Thymus (tissue), 11 donors: ENCODE measurements around the gene GATAD1. TPM values are rescaled to one million over a fixed set of nuclear protein-coding genes. Genes with fewer than 3 reads are reported as not detected.
"Not testable (repeated sequence)": the region's sequence is repeated elsewhere in the genome, so short reads cannot be mapped to it uniquely, and the experiment has no call there.

ENCODE experiments used
- DNase-seq, 9 donors: peaks; one replicate each; pipeline ENCODE4 v3.0.0-alpha.2; 2013; ENCODE audit warnings: low spot score in 9 of 9, low read depth in 6 of 9, missing footprints in 1 of 9
- H3K27ac ChIP-seq, 2 donors: one replicate each; pipeline ENCODE4 v1.5.1; 2013; ENCODE audit warnings: control low read depth in 1 of 2, low read depth in 1 of 2, low read length in 1 of 2, mild to moderate bottlenecking in 1 of 2, moderate library complexity in 1 of 2
- H3K27me3 ChIP-seq, 2 donors: one replicate each; pipeline ENCODE4 v1.5.1; 2013; ENCODE audit warnings: low read length in 1 of 2; ENCODE audit not compliant: control insufficient read depth in 2 of 2, insufficient read depth in 1 of 2
- H3K36me3 ChIP-seq, 2 donors: one replicate each; pipeline ENCODE4 v1.5.1; 2013; ENCODE audit warnings: low read length in 1 of 2, mild to moderate bottlenecking in 1 of 2, moderate library complexity in 1 of 2; ENCODE audit not compliant: control insufficient read depth in 2 of 2, insufficient read depth in 2 of 2
- H3K4me1 ChIP-seq, 2 donors: one replicate each; pipeline ENCODE4 v1.5.1; 2013; ENCODE audit warnings: low read length in 2 of 2; ENCODE audit not compliant: control insufficient read depth in 2 of 2, insufficient read depth in 2 of 2
- H3K4me3 ChIP-seq, 2 donors: one replicate each; pipeline ENCODE4 v1.5.1; 2013; ENCODE audit warnings: low read length in 2 of 2, control low read depth in 1 of 2, mild to moderate bottlenecking in 1 of 2
- H3K9me3 ChIP-seq, 2 donors: one replicate each; pipeline ENCODE4 v1.5.1; 2013; ENCODE audit warnings: low read length in 1 of 2, mild to moderate bottlenecking in 1 of 2; ENCODE audit not compliant: control insufficient read depth in 2 of 2, insufficient read depth in 1 of 2
- WGBS: extraction: QIAGEN DNeasy Blood & Tissue Kit; methylation state at CpG from one replicate; pipeline ENCODE4 v1.1.7; 2013; 5-methylcytosine and 5-hydroxymethylcytosine counted together
- polyA plus RNA-seq: library from polyadenylated mRNA; stranded (reverse); fragments of 200-250 nt; gene quantifications from one replicate; pipeline ENCODE4 v1.2.3, GENCODE V29; 2013
- total RNA-seq: library from RNA; stranded (reverse); fragments of 120-200 nt; gene quantifications from one replicate; pipeline ENCODE4 v1.2.4, GENCODE V29; 2013
- donor health status: healthy.

The GATAD1 gene
- total and polyA plus RNA-seq, 2 donors: 8.8 to 24.6 TPM

- Histone ChIP-seq H3K4me3 (no peak overlapping the region), H3K27me3 (no peaks in the 10 kb centered on the region), H3K36me3 (no peaks in the 10 kb centered on the region), H3K9me3 (no peaks in the 10 kb centered on the region), H3K27ac (no peak overlapping the region), H3K4me1 (no peaks in the 10 kb centered on the region)
- DNase-seq: no peak
- WGBS: 95% methylated on average over 3 of the region's 3 CpGs
Measured at GRCh38 chr7:92432299-92432946, 14.9 kb upstream of the GATAD1 start.

GRCh38 chr7:92433019-92433418 is 14.3 kb upstream of the GATAD1 start:
- 98% methylated on average over 8 of the region's 8 CpGs for WGBS
- no peaks in the 10 kb centered on the region for H3K9me3 ChIP-seq
- H3K27ac ChIP-seq: no peak overlapping the region
- H3K27me3 ChIP-seq: no peaks in the 10 kb centered on the region
- H3K4me1 ChIP-seq: no peaks in the 10 kb centered on the region
- no peak overlapping the region for H3K4me3 ChIP-seq
- DNase-seq: no peak
- H3K36me3 ChIP-seq: no peaks in the 10 kb centered on the region

GRCh38 chr7:92435542-92435941 is 11.7 kb upstream of the GATAD1 start:
- Histone ChIP-seq H3K4me3 (no peak overlapping the region), H3K27ac (no peak overlapping the region), H3K36me3 (no peaks in the 10 kb centered on the region), H3K4me1 (no peaks in the 10 kb centered on the region), H3K27me3 (no peaks in the 10 kb centered on the region), H3K9me3 (no peaks in the 10 kb centered on the region)
- WGBS: 98% methylated on average over 2 of the region's 2 CpGs
- no peak for DNase-seq

GRCh38 chr7:92436612-92437445 is 10.5 kb upstream of the GATAD1 start:
- Histone ChIP-seq H3K4me3 (no peak overlapping the region), H3K27me3 (no peaks in the 10 kb centered on the region), H3K27ac (no peak overlapping the region), H3K4me1 (no peaks in the 10 kb centered on the region), H3K36me3 (no peaks in the 10 kb centered on the region), H3K9me3 (no peaks in the 10 kb centered on the region)
- DNase-seq: no peak
- WGBS: 84% methylated on average over 7 of the region's 7 CpGs

GRCh38 chr7:92437956-92438491 is 9.3 kb upstream of the GATAD1 start:
- H3K36me3 ChIP-seq: no peaks in the 10 kb centered on the region
- no peaks in the 10 kb centered on the region for H3K27me3 ChIP-seq
- WGBS: 94% methylated on average over 6 of the region's 6 CpGs
- H3K4me1 ChIP-seq: no peaks in the 10 kb centered on the region
- DNase-seq: no peak
- H3K27ac ChIP-seq: no peak overlapping the region
- H3K4me3 ChIP-seq: no peak overlapping the region
- H3K9me3 ChIP-seq: no peaks in the 10 kb centered on the region

GRCh38 chr7:92442720-92443119 is 4.6 kb upstream of the GATAD1 start:
- not testable (repeated sequence) for DNase-seq, H3K9me3 ChIP-seq, H3K27me3 ChIP-seq, H3K36me3 ChIP-seq, H3K4me3 ChIP-seq, H3K27ac ChIP-seq, H3K4me1 ChIP-seq
- 89% methylated on average over 2 of the region's 2 CpGs for WGBS

- Histone ChIP-seq H3K4me3 (peak overlapping the region; percentile 86 to 95), H3K27ac (peak overlapping the region; percentile 95 to 97)
- DNase-seq: peak in 3 of 9 donors; percentile 73 to 93 (median 81)
Measured at GRCh38 chr7:92446869-92447344, 375 bp upstream of the GATAD1 start.

GRCh38 chr7:92448205-92448747 is 994 bp downstream of the GATAD1 start:
- WGBS: 2% methylated on average over 11 of the region's 11 CpGs
- DNase-seq: peak; percentile 58 to 92 (median 69)
- Histone ChIP-seq H3K36me3 (peaks cover 6 to 18% of the 10 kb centered on the region in 2 donors), H3K9me3 (no peaks in the 10 kb centered on the region), H3K27ac (peak overlapping the region; percentile 95 to 97), H3K27me3 (no peaks in the 10 kb centered on the region), H3K4me1 (peaks cover 6 to 10% of the 10 kb centered on the region in 2 donors), H3K4me3 (peak overlapping the region; percentile 86 to 95)

More at GRCh38 chr7:92446869-92447344, 375 bp upstream of the GATAD1 start:
- Histone ChIP-seq H3K27me3 (no peaks in the 10 kb centered on the region), H3K4me1 (peaks cover 6 to 10% of the 10 kb centered on the region in 2 donors), H3K36me3 (peaks cover 3 to 13% of the 10 kb centered on the region in 2 donors), H3K9me3 (no peaks in the 10 kb centered on the region)
- WGBS: 61% methylated on average over 21 of the region's 21 CpGs

- Histone ChIP-seq H3K27me3 (no peaks in the 10 kb centered on the region), H3K4me1 (peaks cover 4 to 8% of the 10 kb centered on the region in 2 donors), H3K4me3 (no peak overlapping the region), H3K36me3 (peaks cover 17 to 32% of the 10 kb centered on the region in 2 donors), H3K9me3 (no peaks in the 10 kb centered on the region), H3K27ac (no peak overlapping the region)
- no peak for DNase-seq
- 98% methylated on average over 2 of the region's 2 CpGs for WGBS
Measured at GRCh38 chr7:92451645-92452044, 4.4 kb downstream of the GATAD1 start.
